Calu3 (cell line): Measurements from ENCODE around the gene ARL15. TPM values are rescaled to one million over a fixed set of nuclear protein-coding genes. Genes with fewer than 3 reads are reported as not detected.
"Not testable (repeated sequence)": the region's sequence is repeated elsewhere in the genome, so short reads cannot be mapped to it uniquely, and the experiment has no call there.

Experiments
- BruUV-seq: library from RNA; stranded (reverse); fragments of 400-500 nt; replicated peaks from 2 replicates; lab custom pipeline; 2021; lab: Mats Ljungman, UMichigan
- CTCF ChIA-PET: fragments of 300-600 bp; sonication (Branson Sonifier 250); formaldehyde crosslinking; loops from one replicate; lab custom pipeline; 2022; ENCODE audit warnings: antibody characterized with exemption; lab: Charles Lee
- DNase-seq: peaks from one replicate; pipeline ENCODE4 v3.0.0; 2022
- H3K27ac Mint-ChIP-seq: one replicate; pipeline ENCODE4 v1.8.0; 2022; ENCODE audit warnings: mixed read lengths; ENCODE audit not compliant: unreplicated experiment
- H3K27me3 Mint-ChIP-seq: one replicate; pipeline ENCODE4 v1.8.0; 2022; ENCODE audit warnings: mixed read lengths; ENCODE audit not compliant: unreplicated experiment
- H3K36me3 Mint-ChIP-seq: one replicate; pipeline ENCODE4 v1.8.0; 2022; ENCODE audit warnings: mild to moderate bottlenecking, moderate library complexity, mixed read lengths; ENCODE audit not compliant: insufficient read depth, unreplicated experiment
- H3K4me1 Mint-ChIP-seq: one replicate; pipeline ENCODE4 v1.8.0; 2022; ENCODE audit warnings: mild to moderate bottlenecking, low read depth, mixed read lengths; ENCODE audit not compliant: unreplicated experiment
- H3K4me3 Mint-ChIP-seq: one replicate; pipeline ENCODE4 v1.8.0; 2022; ENCODE audit warnings: mild to moderate bottlenecking, low read depth, moderate library complexity, mixed read lengths; ENCODE audit not compliant: unreplicated experiment
- H3K9me3 Mint-ChIP-seq: one replicate; pipeline ENCODE4 v1.8.0; 2022; ENCODE audit warnings: low read depth, mixed read lengths; ENCODE audit not compliant: unreplicated experiment
- CTCF ChIP-seq: fragments of 200-600 bp; IDR thresholded peaks from one replicate; pipeline ENCODE4 v1.8.0; 2022; ENCODE audit warnings: antibody characterized with exemption; ENCODE audit not compliant: unreplicated experiment
- intact Hi-C: fragments of 100-400 bp; cut with micrococcal nuclease; formaldehyde crosslinking; loops from one replicate; pipeline ENCODE4 v1.10.0; 2022; ENCODE audit not compliant: unreplicated experiment
- total RNA-seq: library from RNA; stranded (reverse); gene quantifications from 2 replicates; pipeline ENCODE4 v1.2.3, GENCODE V29; 2022

ARL15 gene
- total RNA-seq, 1 experiment from 2014 or later = 15.1 TPM

DNA sequence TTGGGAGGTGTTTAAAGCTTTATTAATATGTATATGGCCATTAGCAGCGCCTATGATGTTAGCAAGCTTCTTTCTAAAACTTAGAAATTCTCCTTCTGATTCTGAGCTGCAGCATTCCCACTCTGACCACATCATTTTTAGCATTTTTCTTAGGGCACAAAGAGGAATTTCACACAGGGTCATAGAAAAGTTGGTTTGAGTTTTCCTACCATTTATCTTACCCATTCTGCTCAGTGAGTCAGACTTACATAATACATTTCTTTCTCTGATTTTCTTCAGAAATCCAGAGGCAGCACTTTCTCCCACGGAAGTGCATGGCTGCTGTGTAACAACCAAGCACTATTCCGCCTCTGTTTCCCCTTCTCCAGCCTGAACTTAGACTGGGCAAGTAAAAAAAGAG, 246.6 kb downstream of the ARL15 start:
- no peak for TF ChIP-seq CTCF
- intact Hi-C loops = no loop called here
- H3K9me3 Mint-ChIP-seq = no peaks in the 10 kb centered on the region
- no TSS peak for BruUV-seq
- no peaks in the 10 kb centered on the region for H3K36me3 Mint-ChIP-seq
- no peak for DNase-seq
- H3K27me3 Mint-ChIP-seq = no peaks in the 10 kb centered on the region
- H3K27ac Mint-ChIP-seq = no peak overlapping the region
- H3K4me3 Mint-ChIP-seq = no peak overlapping the region
- H3K4me1 Mint-ChIP-seq = no peaks in the 10 kb centered on the region
- CTCF ChIA-PET = no interaction called here

- no peak for TF ChIP-seq CTCF
- Mint-ChIP-seq H3K27me3 (no peaks in the 10 kb centered on the region), H3K4me3 (no peak overlapping the region), H3K36me3 (no peaks in the 10 kb centered on the region), H3K27ac (no peak overlapping the region), H3K9me3 (no peaks in the 10 kb centered on the region), H3K4me1 (no peaks in the 10 kb centered on the region)
- intact Hi-C loops = no loop called here
- CTCF ChIA-PET = no interaction called here
- no peak for DNase-seq
- BruUV-seq = no TSS peak
Measured at GRCh38 chr5:54062958-54063357, 247.4 kb downstream of the ARL15 start.

DNA sequence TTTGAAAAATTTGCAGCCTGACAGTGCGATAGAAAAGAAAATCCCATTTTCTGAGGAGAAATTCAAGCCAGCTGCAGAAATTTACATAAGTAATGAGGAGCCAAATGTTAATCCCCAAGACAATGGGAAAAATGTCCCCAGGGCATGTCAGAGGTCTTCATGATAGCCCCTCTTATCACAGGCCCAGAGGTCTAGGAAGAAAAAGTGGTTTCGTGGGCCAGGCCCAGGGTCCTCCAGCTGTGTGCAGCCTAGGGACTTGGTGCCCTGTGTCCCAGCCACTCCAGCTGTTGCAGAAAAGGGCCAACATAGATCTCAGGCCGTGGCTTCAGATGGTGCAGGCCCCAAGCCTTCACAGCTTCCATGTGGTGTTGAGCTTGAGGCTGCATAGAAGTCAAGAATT, 249.5 kb downstream of the ARL15 start:
- CTCF ChIA-PET, H3K27ac Mint-ChIP-seq, H3K4me3 Mint-ChIP-seq, H3K4me1 Mint-ChIP-seq, H3K9me3 Mint-ChIP-seq, H3K36me3 Mint-ChIP-seq, intact Hi-C loops, DNase-seq, H3K27me3 Mint-ChIP-seq, BruUV-seq: not testable (repeated sequence)

DNA sequence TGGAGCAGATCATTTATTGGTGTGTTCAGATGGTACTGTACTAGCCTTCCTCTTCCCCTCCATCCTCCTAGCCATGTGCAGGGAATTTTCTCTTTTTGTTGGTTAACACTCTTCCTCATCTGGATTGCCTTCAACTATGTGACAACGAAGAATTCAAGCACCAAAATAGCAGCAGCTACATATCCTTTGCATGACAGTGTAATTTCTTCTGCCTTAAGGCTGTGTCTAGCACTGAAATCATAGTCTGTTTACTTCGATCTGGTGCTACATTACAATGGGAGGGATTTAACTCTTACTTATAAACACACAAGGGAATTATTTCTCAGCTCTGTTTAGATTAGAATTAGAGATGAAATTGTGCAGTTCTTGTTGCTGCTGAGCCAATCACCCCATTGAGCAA, 260.4 kb downstream of the ARL15 start:
- CTCF ChIA-PET = no interaction called here
- no peak for TF ChIP-seq CTCF
- BruUV-seq = no TSS peak
- no peaks in the 10 kb centered on the region for H3K27me3 Mint-ChIP-seq
- H3K4me3 Mint-ChIP-seq = no peak overlapping the region
- H3K4me1 Mint-ChIP-seq = peaks cover 18% of the 10 kb centered on the region
- no peak for DNase-seq
- no peak overlapping the region for H3K27ac Mint-ChIP-seq
- no peaks in the 10 kb centered on the region for H3K36me3 Mint-ChIP-seq
- H3K9me3 Mint-ChIP-seq = no peaks in the 10 kb centered on the region
- intact Hi-C loops = no loop called here

GRCh38 chr5:54049144-54049543, 261.2 kb downstream of the ARL15 start:
- no peaks in the 10 kb centered on the region for H3K36me3 Mint-ChIP-seq
- TF ChIP-seq CTCF = no peak
- H3K27me3 Mint-ChIP-seq = no peaks in the 10 kb centered on the region
- DNase-seq = no peak
- peaks cover 22% of the 10 kb centered on the region for H3K4me1 Mint-ChIP-seq
- no peak overlapping the region for H3K4me3 Mint-ChIP-seq
- CTCF ChIA-PET = no interaction called here
- no TSS peak for BruUV-seq
- no peak overlapping the region for H3K27ac Mint-ChIP-seq
- no peaks in the 10 kb centered on the region for H3K9me3 Mint-ChIP-seq
- intact Hi-C loops = no loop called here
